AG20443 (cell line): ENCODE results near the gene ATP6V0E2.
"Not testable (repeated sequence)": the region's sequence is repeated elsewhere in the genome, so short reads cannot be mapped to it uniquely, and the experiment has no call there.

Experiments used
- DNase-seq: peaks from one replicate; pipeline ENCODE4 v3.0.0; 2012; ENCODE audit warnings: low spot score, mixed read lengths

The ATP6V0E2 gene

GRCh38 chr7:149879766-149880637, 6.2 kb downstream of the ATP6V0E2 start:
- no peak for DNase-seq

GRCh38 chr7:149880638-149881311, 7.0 kb downstream of the ATP6V0E2 start:
- no peak for DNase-seq

- DNase-seq, result no peak
These were observed 7.8 kb downstream of the ATP6V0E2 start for GRCh38 chr7:149881328-149882247.

- no peak for DNase-seq
These were observed 8.7 kb downstream of the ATP6V0E2 start for GRCh38 chr7:149882248-149883047.

- DNase-seq, result no peak
These were observed 9.3 kb downstream of the ATP6V0E2 start for GRCh38 chr7:149883048-149883438.

- peak; percentile 71 for DNase-seq
These were observed 9.7 kb downstream of the ATP6V0E2 start for GRCh38 chr7:149883452-149883861.

- DNase-seq, result no peak
These were observed 10.2 kb downstream of the ATP6V0E2 start for GRCh38 chr7:149884016-149884415.

GRCh38 chr7:149884541-149884940, 10.8 kb downstream of the ATP6V0E2 start:
- DNase-seq, result no peak

GRCh38 chr7:149885191-149886017, 11.6 kb downstream of the ATP6V0E2 start:
- no peak for DNase-seq

- no peak for DNase-seq
These were observed 12.2 kb downstream of the ATP6V0E2 start for GRCh38 chr7:149886018-149886415.

- DNase-seq, result no peak
These were observed 13.5 kb downstream of the ATP6V0E2 start for GRCh38 chr7:149887311-149887710.

- not testable (repeated sequence) for DNase-seq
These were observed 16.9 kb downstream of the ATP6V0E2 start for GRCh38 chr7:149890715-149891114.

GRCh38 chr7:149894957-149895356, 21.2 kb downstream of the ATP6V0E2 start:
- not testable (repeated sequence) for DNase-seq

- DNase-seq, result not testable (repeated sequence)
These were observed 34.1 kb downstream of the ATP6V0E2 start for GRCh38 chr7:149907776-149908376.

GRCh38 chr7:149910219-149910618, 36.5 kb downstream of the ATP6V0E2 start:
- DNase-seq, result not testable (repeated sequence)

GRCh38 chr7:149912126-149912525, 38.4 kb downstream of the ATP6V0E2 start:
- DNase-seq, result not testable (repeated sequence)

- DNase-seq, result not testable (repeated sequence)
These were observed 52.6 kb downstream of the ATP6V0E2 start for GRCh38 chr7:149926414-149926813.
